Panc1 (cell line): ENCODE results near the gene TSR3. TPM values are rescaled to one million over a fixed set of nuclear protein-coding genes. Genes with fewer than 3 reads are reported as not detected.

Source experiments
- ATAC-seq: fragments of 200-7000 bp; cut with Tn5 transposase; 2 replicates; pipeline ENCODE4 v1.9.1; 2020; ENCODE audit warnings: mild to moderate bottlenecking, moderate library complexity
- BruUV-seq: library from RNA; stranded (reverse); fragments of 400-500 nt; replicated peaks from 2 replicates; lab custom pipeline; 2021; lab: Mats Ljungman, UMichigan
- CTCF ChIA-PET: fragments of 300-600 bp; sonication (Branson Sonifier 250); formaldehyde crosslinking; loops from one replicate; lab custom pipeline; 2022; ENCODE audit warnings: antibody characterized with exemption; lab: Charles Lee
- POLR2A ChIA-PET: fragments of 300-600 bp; sonication (Branson Sonifier 250); formaldehyde crosslinking; loops from one replicate; lab custom pipeline; 2022; ENCODE audit warnings: antibody characterized with exemption; lab: Charles Lee
- DNase-seq: peaks from one replicate; pipeline ENCODE4 v3.0.0-alpha.2; 2010; ENCODE audit warnings: low read depth, low spot score
- H3K27ac ChIP-seq: 2 replicates; pipeline ENCODE4 v1.5.1; 2011; ENCODE audit warnings: mild to moderate bottlenecking, low read length, inconsistent platforms
- H3K27me3 ChIP-seq: fragments of 200-500 bp; sonication (Bioruptor generic); 2 replicates; pipeline ENCODE4 v1.6.0; 2014; ENCODE audit warnings: low read length, inconsistent platforms; ENCODE audit not compliant: control insufficient read depth, insufficient read depth
- H3K36me3 ChIP-seq: fragments of 200-500 bp; sonication (Bioruptor generic); 2 replicates; pipeline ENCODE4 v1.5.1; 2014; ENCODE audit warnings: inconsistent platforms, mild to moderate bottlenecking, low read length, moderate library complexity; ENCODE audit not compliant: control insufficient read depth, insufficient read depth
- H3K4me1 ChIP-seq: 2 replicates; pipeline ENCODE4 v1.5.1; 2011; ENCODE audit warnings: inconsistent platforms, mild to moderate bottlenecking, low read length, moderate library complexity; ENCODE audit not compliant: control insufficient read depth, insufficient read depth
- H3K4me3 ChIP-seq, 2 experiments: 2 replicates each; pipeline ENCODE4 v1.5.1; 2011 to 2012; ENCODE audit warnings: low read depth in 2 of 2, low read length in 2 of 2, mild to moderate bottlenecking in 2 of 2, inconsistent platforms in 1 of 2, moderate library complexity in 1 of 2
- H3K9me3 ChIP-seq: fragments of 200-500 bp; sonication (Bioruptor generic); 2 replicates; pipeline ENCODE4 v1.5.1; 2014; ENCODE audit warnings: low read depth, mild to moderate bottlenecking, inconsistent platforms, low read length, moderate library complexity; ENCODE audit not compliant: control insufficient read depth, insufficient read depth
- CTCF ChIP-seq: fragments of 450-650 bp; IDR thresholded peaks from 2 replicates; pipeline ENCODE4 v1.5.1; 2017; ENCODE audit warnings: mild to moderate bottlenecking
- POLR2AphosphoS5 ChIP-seq: IDR thresholded peaks from 2 replicates; pipeline ENCODE4 v1.6.1; 2012; ENCODE audit warnings: mild to moderate bottlenecking, low read depth, low read length, moderate library complexity
- REST ChIP-seq, 2 experiments: IDR thresholded peaks; 2 replicates each; pipeline ENCODE4 v1.6.1; 2011 to 2012; ENCODE audit warnings: low read depth in 2 of 2, control low read depth in 1 of 2, low read length in 1 of 2, mild to moderate bottlenecking in 1 of 2, moderate library complexity in 1 of 2; ENCODE audit not compliant: insufficient read depth in 1 of 2
- SIN3A ChIP-seq: IDR thresholded peaks from 2 replicates; pipeline ENCODE4 v1.6.1; 2012; ENCODE audit warnings: low read depth, mild to moderate bottlenecking, low read length, moderate library complexity, borderline replicate concordance; ENCODE audit not compliant: insufficient read depth
- TCF7L2 ChIP-seq: IDR thresholded peaks from 2 replicates; pipeline ENCODE4 v1.6.1; 2011; ENCODE audit warnings: mild to moderate bottlenecking, low read depth, low read length, inconsistent platforms
- in situ Hi-C: cut with HindIII; loops from 2 replicates; pipeline ENCODE4 v1.10.0; 2016; ENCODE audit warnings: low sequenced_read_pairs, low pct_unique_long_range_greater_than_20kb
- intact Hi-C: fragments of 100-400 bp; cut with micrococcal nuclease; formaldehyde crosslinking; loops from one replicate; pipeline ENCODE4 v1.10.0; 2022; ENCODE audit not compliant: unreplicated experiment
- total RNA-seq: library from RNA; stranded (reverse); gene quantifications from one replicate; pipeline ENCODE4 v1.2.1, GENCODE V29; 2021; ENCODE audit not compliant: unreplicated experiment

Gene TSR3
- total RNA-seq, 1 experiment from 2014 or later = 89.7 TPM

- Histone ChIP-seq H3K36me3 (peaks cover 10% of the 10 kb centered on the region), H3K4me3 (no peak overlapping the region), H3K27ac (no peak overlapping the region), H3K4me1 (no peaks in the 10 kb centered on the region), H3K27me3 (no peaks in the 10 kb centered on the region), H3K9me3 (no peaks in the 10 kb centered on the region)
- POLR2A ChIA-PET = no interaction called here
- no TSS peak for BruUV-seq
- in situ Hi-C loops (no loop called here), intact Hi-C loops (no loop called here)
- TF ChIP-seq REST (IDR thresholded peaks at IDR 0.05; ENCODE audit: insufficient read depth in 1 of 2, low read depth in 2 of 2, low read length in 1 of 2) = no peak
- TF ChIP-seq TCF7L2 = no peak
- TF ChIP-seq SIN3A = no peak
- no peak for TF ChIP-seq POLR2AphosphoS5
- no peak for TF ChIP-seq CTCF
- DNase-seq (no peak), ATAC-seq (no peak)
- CTCF ChIA-PET = no interaction called here
Observed at GRCh38 chr16:1322407-1322806, 29.3 kb downstream of the TSR3 start.

- H3K36me3 ChIP-seq = peaks cover 15% of the 10 kb centered on the region
- POLR2A ChIA-PET = no interaction called here
- CTCF ChIA-PET = interaction anchor here (0.6 kb wide), 1 partner anchor 41 kb away, joined by 9 read pairs; no protein-coding TSS in a partner anchor
- BruUV-seq = no TSS peak
- H3K9me3 ChIP-seq = no peaks in the 10 kb centered on the region
- TF ChIP-seq CTCF = no peak
- no peak for TF ChIP-seq REST (IDR thresholded peaks at IDR 0.05; ENCODE audit: insufficient read depth in 1 of 2, low read depth in 2 of 2, low read length in 1 of 2)
- no peak for TF ChIP-seq SIN3A
- H3K27ac ChIP-seq = no peak overlapping the region
- H3K4me3 ChIP-seq = no peak overlapping the region
- DNase-seq (no peak), ATAC-seq (no peak)
- H3K4me1 ChIP-seq = no peaks in the 10 kb centered on the region
- no peaks in the 10 kb centered on the region for H3K27me3 ChIP-seq
- in situ Hi-C loops (no loop called here), intact Hi-C loops (no loop called here)
Observed at GRCh38 chr16:1320658-1321240, 30.9 kb downstream of the TSR3 start.
